ENCODE measurements around the gene KCND3.

KCND3 gene

DNA sequence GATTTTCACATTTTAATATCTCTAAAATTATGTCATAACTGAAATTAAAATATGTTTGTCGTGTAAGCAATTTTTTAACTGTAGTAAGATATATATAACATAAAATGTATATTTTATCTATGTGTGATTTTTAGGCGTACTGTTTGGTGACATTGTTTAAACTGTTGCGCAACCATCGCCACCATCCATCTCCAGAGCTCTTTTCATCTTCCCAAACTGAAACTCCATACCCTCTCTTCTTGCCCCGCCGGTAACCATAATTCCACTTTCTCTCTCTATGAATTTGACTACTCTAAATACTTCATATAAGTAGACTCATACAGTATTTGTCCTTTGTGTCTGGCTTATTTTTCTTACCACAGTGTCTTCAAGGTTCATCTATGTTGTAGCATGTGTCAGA, 167.3 kb downstream of the KCND3 start:
- TF ChIP-seq, protein P1, sequence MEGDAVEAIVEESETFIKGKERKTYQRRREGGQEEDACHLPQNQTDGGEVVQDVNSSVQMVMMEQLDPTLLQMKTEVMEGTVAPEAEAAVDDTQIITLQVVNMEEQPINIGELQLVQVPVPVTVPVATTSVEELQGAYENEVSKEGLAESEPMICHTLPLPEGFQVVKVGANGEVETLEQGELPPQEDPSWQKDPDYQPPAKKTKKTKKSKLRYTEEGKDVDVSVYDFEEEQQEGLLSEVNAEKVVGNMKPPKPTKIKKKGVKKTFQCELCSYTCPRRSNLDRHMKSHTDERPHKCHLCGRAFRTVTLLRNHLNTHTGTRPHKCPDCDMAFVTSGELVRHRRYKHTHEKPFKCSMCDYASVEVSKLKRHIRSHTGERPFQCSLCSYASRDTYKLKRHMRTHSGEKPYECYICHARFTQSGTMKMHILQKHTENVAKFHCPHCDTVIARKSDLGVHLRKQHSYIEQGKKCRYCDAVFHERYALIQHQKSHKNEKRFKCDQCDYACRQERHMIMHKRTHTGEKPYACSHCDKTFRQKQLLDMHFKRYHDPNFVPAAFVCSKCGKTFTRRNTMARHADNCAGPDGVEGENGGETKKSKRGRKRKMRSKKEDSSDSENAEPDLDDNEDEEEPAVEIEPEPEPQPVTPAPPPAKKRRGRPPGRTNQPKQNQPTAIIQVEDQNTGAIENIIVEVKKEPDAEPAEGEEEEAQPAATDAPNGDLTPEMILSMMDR (conservative IDR thresholded peaks at IDR 0.05; ENCODE audit: low read length), result no peak
- DNase-seq (ENCODE audit: low read depth), result no peak
- H3K4me3 ChIP-seq (ENCODE audit: low read length), result no peak overlapping the region

DNA sequence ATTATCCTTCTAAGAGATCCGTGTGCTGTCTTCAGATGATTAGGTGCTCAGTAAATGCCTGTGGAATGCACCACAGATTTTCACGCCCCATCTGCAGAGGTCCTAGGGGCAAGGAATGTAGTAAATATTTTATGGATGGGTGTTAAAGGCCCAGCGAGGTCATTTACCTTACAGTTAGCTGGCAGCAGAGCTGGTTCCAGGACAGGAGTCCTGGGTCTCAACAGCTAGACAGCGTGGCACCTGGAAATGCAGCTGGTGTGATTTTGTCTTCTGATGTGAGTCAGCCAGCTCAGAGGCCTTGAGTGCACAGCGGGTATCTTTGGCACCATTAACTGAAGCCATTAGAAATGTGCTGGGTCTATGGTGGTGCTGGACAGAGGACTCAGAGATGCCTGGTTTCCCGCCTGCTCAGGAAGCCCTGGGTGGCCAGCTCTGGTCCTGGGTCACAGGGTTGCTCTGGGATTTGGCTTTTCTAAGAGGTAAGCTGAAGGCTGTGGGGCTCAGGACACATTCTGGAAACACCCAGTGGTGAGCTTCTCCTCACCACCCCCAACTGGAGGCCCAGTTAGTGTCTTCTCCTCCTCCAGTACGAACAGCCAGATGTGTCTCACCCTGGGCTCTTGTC, 168.2 kb downstream of the KCND3 start:
- DNase-seq (ENCODE audit: low read depth), result no peak
- TF ChIP-seq, protein P1 (conservative IDR thresholded peaks at IDR 0.05; ENCODE audit: low read length), result no peak
- no peak overlapping the region for H3K4me3 ChIP-seq (ENCODE audit: low read length)

DNA sequence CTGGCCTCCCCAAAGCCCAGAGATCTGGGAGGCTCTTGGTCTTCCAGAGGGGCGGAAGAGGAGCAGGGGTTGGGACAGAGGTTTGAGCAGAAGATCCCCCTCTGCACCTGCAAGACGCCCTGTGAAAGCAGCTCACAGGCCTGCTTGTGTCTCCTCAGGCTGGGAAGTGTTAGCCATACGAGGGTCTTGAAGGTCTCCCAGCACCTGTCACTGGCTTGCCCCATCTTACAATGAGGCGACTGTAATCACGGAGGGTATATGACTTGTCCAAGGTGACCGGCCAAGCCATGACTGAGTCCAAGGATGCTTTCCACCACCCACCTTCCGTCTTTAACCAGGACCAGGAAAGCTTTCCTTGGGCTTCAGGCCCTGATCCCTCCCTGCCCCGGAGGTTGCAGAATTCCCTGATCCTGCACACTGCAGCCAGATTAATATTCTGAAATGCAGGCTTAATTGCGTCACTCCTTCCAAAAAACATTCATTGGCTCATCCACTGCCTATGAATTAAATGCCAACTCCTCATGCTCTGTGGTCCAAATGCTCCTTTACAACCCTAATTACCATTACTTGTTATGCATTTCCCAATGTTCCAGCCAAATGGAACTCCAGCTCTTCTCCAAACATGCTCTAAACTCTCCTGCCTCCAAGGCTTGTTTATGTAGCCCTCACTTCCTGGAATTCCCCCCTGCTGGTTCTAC, 169.8 kb downstream of the KCND3 start:
- TF ChIP-seq, protein P1 (conservative IDR thresholded peaks at IDR 0.05; ENCODE audit: low read length), result no peak
- H3K4me3 ChIP-seq (ENCODE audit: low read length), result no peak overlapping the region
- no peak for DNase-seq (ENCODE audit: low read depth)

DNA sequence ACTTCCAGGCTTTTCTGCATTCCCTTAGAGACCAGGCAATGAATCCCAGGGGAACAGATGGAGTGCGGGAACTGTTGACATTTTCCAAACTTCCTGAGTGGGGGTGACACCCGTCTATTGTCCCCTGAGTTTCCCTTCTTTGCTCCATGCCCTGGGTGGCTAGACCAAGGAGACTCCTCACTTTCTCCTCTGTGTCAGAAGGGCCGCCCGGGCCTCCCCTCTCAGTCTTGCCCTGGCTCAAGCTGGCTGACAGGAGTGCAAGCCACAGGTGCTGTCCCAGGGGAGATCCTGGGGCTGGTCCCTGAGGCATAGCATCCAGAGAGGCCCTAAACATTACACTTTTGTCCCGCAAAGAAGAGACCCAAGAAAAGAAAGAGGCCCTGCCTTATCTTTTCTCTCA, 170.9 kb downstream of the KCND3 start:
- H3K4me3 ChIP-seq (ENCODE audit: low read length), result no peak overlapping the region
- TF ChIP-seq, protein P1 (conservative IDR thresholded peaks at IDR 0.05; ENCODE audit: low read length), result no peak
- DNase-seq (ENCODE audit: low read depth), result no peak

DNA sequence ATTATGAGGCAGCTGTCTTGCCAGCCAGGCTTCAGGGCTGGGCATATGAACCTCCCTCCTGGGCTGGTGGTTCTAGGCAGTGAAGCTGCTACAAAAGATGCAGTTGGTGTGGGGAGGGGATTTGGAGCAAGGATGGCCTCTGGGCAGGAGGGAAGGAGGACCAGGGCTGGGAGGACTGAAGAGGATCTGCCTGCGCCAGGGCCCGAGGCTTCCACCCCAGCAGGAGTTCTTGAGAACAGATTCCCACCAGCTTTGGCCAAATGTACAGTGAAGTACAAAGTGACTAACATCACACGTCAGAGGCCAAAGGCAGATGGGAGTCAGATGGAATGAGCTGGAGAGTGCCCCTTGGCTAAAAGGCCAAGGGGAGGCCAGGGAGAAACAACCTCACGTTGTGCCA, 171.4 kb downstream of the KCND3 start:
- TF ChIP-seq, protein P1 (conservative IDR thresholded peaks at IDR 0.05; ENCODE audit: low read length), result no peak
- peak; percentile 15 for DNase-seq (ENCODE audit: low read depth)

DNA sequence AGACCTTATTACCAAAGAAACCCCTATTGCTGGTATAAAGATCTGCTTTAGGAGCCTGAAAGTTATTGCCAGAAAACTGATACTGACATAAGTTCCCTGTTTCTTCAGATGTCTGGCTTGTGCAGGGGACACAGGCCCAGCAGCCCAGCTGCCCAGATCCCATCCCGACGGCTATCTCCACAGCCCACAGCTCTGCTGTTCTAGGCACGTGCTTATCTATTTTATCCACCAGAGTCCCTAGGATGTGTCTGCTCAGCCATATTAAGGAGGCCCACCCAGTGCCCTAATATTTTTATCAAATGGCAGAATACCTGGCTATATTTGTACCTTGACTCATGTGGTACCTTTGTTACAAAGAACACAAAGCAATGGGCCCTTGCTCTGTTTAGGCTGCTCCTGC, 174.8 kb downstream of the KCND3 start:
- no peak overlapping the region for H3K4me3 ChIP-seq (ENCODE audit: low read length)
- DNase-seq (ENCODE audit: low read depth), result no peak
- TF ChIP-seq, protein P1 (conservative IDR thresholded peaks at IDR 0.05; ENCODE audit: low read length), result no peak

More for the DNA sequence above, 171.4 kb downstream of the KCND3 start:
- no peak overlapping the region for H3K4me3 ChIP-seq (ENCODE audit: low read length)

DNA sequence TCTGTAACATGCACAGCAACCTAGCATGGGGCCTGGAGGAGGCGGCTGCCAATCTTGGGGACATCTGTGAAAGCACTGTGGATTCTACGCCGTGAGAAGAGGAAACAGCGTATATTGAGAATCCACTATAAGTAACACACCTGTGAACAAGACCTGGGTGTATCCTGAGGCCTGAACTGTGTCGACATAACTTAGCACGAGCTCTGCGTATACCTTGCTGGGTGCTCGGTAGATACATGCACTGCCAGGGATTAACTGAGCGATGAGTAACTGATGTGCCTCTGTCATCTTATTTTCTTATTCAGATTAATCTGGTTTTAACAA, 175.2 kb downstream of the KCND3 start:
- TF ChIP-seq, protein P1 (conservative IDR thresholded peaks at IDR 0.05; ENCODE audit: low read length), result no peak
- no peak for DNase-seq (ENCODE audit: low read depth)
- H3K4me3 ChIP-seq (ENCODE audit: low read length), result no peak overlapping the region

Data from AG10803 (cell line).